Dendritic cell treated with granulocyte-macrophage colony-stimulating factor and Interleukin-4, amounts not matched to agents 40 ng/mL and 50 ng/mL, for 4 days (primary cell): ENCODE measurements around the gene FOXF1.

Experiments used
- H3K27ac Mint-ChIP-seq: one replicate; pipeline ENCODE4 v1.8.0; 2022; ENCODE audit warnings: mild to moderate bottlenecking, mixed read lengths
- H3K27me3 Mint-ChIP-seq: one replicate; pipeline ENCODE4 v1.8.0; 2022; ENCODE audit warnings: mild to moderate bottlenecking, mixed read lengths
- H3K36me3 Mint-ChIP-seq: one replicate; pipeline ENCODE4 v1.8.0; 2022; ENCODE audit warnings: low read depth, mixed read lengths
- H3K4me1 Mint-ChIP-seq: one replicate; pipeline ENCODE4 v1.8.0; 2022; ENCODE audit warnings: low read depth, mixed read lengths
- H3K4me3 Mint-ChIP-seq: one replicate; pipeline ENCODE4 v1.8.0; 2022; ENCODE audit warnings: mild to moderate bottlenecking, moderate library complexity, mixed read lengths
- H3K9me3 Mint-ChIP-seq: one replicate; pipeline ENCODE4 v1.8.0; 2022; ENCODE audit warnings: mixed read lengths
- intact Hi-C: fragments of 100-400 bp; cut with micrococcal nuclease; formaldehyde crosslinking; loops from one replicate; pipeline ENCODE4 v1.15.0; 2022

FOXF1 gene

DNA sequence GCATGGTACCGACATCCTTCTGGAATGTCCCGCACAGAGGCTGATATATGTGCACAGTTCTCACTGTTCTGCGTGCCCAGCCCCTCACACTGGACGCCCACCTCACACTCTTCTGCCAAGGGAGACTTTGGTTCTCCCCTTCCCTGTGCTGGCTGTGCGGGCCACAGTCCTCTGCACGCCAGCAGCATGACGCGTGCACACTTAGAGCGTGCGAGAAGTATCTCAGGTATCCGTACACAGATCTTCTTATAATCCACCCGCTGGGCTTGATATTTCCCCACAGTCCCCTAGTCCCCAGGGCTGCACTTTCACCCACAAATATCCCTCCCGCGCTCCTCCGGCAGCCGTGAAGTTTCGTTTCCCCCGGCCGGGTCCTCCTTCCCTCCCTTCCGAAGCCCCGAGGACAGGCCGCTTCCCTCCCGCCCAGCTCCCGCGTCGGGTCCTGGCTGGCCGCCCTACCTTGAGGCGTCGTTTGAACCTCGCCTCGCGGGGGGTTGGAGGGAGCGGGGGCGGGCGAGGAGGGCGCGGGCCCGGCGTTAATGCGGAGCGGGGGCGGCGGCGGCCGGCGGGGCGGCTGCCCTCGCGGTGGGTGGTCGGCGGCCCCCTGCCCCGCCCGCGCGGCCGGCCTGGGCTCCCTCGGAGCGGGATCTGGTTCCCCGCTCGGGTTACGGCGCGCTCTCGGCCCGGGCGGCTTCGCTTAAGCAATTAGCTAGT is 5.0 kb upstream of the FOXF1 start:
- H3K4me3 Mint-ChIP-seq = no peak overlapping the region
- H3K9me3 Mint-ChIP-seq = no peaks in the 10 kb centered on the region
- H3K4me1 Mint-ChIP-seq = peaks cover 24% of the 10 kb centered on the region
- H3K27me3 Mint-ChIP-seq = peaks cover 95% of the 10 kb centered on the region
- intact Hi-C loops = no loop called here
- H3K36me3 Mint-ChIP-seq = no peaks in the 10 kb centered on the region
- no peak overlapping the region for H3K27ac Mint-ChIP-seq

DNA sequence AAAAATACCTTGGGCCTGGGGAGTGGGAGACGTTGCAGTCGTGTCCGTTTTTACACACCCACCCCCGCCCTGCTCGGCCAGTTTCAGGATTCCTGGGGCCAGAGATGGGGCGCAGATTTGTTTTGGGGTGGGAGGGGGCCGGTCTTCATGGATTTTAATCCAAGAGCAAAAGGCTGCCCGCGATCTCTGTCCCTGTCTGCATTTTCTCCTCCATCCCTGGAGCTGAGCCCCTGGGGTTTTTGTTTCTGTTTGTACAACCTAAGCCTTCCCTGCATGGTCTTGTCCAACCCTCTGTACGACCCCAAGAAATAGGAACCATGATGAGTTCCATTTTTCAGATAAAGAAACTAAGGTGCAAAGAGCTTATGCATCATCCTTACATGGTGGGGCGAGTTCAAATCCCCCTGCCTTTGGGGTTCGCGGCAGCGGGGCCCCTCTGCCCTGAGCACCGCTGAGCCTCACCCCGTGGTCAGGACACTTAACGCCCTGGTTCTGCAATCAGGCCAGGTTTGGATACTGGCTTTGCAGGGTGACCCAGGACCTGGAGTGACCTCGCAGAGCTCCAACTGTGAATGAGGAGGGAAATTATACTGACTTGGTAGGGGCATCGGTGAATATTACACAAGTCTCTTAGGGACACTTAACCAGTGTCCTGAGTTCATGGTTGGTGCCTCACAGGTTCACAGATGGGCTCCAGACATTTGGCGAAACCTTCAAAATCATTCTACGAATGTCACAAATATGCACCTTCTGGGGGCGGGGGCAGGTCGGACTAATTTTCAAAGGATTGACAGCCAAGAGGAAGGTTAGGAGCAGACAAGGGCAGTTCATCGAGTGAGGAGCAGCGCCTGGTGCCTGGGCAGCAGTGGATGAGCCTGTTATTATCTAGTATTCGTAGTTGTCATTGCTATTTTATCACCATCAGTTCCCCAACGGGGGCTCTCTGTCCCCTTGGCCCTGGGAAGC is 4.1 kb upstream of the FOXF1 start:
- Mint-ChIP-seq H3K9me3 (no peaks in the 10 kb centered on the region), H3K4me3 (no peak overlapping the region), H3K4me1 (peaks cover 24% of the 10 kb centered on the region), H3K27ac (no peak overlapping the region), H3K36me3 (no peaks in the 10 kb centered on the region), H3K27me3 (peaks cover 94% of the 10 kb centered on the region)
- intact Hi-C loops = no loop called here

DNA sequence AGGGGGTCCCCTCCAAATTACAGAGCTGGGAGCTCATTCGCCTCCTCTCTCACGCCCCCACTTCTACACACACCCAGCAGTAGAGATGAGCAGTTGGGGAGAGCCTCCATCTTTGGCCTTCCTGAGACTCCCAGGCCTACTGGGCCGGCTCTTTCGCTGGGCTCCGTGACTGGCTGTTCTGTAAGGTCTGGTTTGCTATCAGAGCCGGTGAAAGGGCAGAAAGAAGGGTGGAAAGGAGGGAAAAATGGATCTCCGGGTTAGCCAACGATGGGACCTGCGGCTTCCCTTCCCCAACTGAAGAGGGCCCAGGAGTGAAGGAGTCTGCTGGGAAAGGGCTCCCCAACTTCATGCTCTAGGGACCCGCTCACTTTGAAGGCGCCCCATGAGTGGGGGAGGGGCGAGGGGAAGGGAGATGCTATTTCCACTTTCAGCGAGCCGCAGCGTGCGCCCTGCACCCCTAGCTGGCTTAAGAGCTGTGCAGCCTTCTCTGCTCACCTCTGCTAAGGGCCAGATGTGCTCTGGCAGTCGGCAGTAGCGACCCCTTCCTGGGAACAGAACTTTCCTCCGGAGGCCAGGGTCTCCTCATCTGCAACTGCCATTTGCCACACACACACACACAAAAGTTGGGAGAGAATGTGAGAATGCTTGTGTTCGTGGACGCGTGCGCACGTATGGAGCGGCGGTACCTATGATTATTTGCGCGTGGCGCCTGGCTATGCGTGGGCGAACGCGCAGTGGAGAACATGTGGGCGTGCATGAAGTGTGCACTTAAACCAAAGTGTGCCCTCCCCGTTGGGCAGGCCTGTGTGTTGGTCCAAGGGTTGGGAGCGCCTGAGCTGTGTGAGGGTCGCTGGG is 2.9 kb upstream of the FOXF1 start:
- Mint-ChIP-seq H3K9me3 (no peaks in the 10 kb centered on the region), H3K4me3 (no peak overlapping the region), H3K27me3 (peaks cover 95% of the 10 kb centered on the region), H3K27ac (no peak overlapping the region), H3K36me3 (no peaks in the 10 kb centered on the region), H3K4me1 (peaks cover 24% of the 10 kb centered on the region)
- intact Hi-C loops = no loop called here

DNA sequence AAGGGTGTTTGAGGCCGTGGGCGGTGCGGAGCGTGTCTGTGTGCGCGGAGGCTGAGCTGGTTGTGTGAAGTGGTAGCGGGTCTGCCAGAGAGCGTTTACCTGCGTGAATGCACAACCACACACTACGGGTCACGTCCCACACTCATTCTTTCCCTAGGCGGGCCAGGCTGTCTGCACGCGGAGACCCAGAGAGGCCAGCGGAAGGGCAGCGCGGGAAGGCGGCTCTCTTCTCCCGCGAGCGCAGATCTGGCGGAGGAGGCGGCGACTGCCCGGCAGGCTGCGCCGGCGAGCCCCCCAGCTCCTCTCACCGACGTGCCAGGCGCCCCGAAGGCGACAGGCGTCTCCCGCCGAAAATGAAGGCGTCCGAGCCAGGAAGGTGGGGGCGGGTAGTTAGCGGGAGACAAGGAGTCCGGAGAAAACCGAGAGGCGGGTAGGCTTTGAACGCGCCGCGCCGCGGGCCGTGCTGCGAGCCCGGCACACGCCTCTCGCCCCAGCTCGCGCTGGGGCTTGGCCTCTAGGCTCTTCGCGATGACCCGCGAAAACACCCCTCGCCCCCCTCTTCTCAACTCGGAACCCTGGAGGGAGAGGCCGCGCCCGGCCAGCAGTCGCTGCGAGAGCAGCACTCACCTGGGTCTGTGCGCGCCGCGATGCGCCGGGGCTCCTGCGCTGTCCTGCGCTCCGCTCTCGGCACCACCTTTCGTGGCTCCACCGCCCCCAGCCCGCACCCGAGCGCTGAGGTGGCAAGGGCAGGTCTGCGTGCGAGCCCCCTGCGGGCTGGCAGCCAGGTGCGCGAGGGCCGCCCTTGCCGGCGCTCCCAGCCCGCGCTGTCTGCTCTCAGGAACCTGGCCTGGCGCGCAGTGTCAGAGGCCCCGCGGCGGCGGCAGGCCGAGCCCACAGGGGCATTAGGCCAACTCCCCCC is 2.0 kb upstream of the FOXF1 start:
- Mint-ChIP-seq H3K4me1 (peaks cover 24% of the 10 kb centered on the region), H3K27me3 (peaks cover 95% of the 10 kb centered on the region), H3K9me3 (no peaks in the 10 kb centered on the region), H3K36me3 (no peaks in the 10 kb centered on the region), H3K4me3 (no peak overlapping the region), H3K27ac (no peak overlapping the region)
- intact Hi-C loops = no loop called here

DNA sequence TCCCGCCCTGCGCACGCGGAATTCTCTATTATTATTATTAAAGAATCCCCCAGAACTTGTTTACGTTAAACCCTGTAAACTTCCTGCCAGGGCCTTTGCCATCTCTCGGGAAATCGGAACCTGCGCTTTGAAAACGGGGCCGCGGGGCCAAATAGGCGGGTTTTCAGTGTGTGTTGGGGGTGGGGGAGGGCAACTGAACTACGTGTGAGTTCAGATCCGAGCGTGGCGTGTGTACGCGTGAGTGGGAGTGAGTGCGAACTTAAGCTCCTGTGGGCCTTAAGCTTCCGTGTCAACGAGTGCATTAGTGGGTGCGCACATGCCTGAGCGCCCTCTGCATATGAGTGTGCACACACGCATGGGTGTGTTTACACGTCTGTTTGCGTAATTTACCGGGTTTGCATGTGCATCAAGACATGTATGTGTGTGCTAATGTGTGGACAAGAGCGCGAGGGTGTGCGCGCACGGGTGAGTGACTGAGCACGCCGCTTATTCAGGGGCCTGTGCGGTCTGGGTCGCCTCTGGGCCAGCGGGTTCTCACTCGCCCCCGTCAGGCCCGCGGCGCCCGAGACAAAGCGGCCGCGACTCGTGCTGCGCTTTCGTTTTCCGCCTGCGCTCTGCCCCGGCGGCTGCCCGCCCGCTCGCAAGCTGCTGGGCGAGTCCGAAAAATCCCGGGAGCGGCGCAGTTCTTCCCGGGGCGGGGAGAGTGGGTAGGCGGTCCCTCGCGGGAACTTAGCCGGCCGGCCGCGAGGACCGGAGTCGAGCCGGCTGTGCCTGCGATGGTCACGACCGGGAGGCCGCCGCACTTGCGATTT is 1.2 kb upstream of the FOXF1 start:
- H3K27ac Mint-ChIP-seq = no peak overlapping the region

DNA sequence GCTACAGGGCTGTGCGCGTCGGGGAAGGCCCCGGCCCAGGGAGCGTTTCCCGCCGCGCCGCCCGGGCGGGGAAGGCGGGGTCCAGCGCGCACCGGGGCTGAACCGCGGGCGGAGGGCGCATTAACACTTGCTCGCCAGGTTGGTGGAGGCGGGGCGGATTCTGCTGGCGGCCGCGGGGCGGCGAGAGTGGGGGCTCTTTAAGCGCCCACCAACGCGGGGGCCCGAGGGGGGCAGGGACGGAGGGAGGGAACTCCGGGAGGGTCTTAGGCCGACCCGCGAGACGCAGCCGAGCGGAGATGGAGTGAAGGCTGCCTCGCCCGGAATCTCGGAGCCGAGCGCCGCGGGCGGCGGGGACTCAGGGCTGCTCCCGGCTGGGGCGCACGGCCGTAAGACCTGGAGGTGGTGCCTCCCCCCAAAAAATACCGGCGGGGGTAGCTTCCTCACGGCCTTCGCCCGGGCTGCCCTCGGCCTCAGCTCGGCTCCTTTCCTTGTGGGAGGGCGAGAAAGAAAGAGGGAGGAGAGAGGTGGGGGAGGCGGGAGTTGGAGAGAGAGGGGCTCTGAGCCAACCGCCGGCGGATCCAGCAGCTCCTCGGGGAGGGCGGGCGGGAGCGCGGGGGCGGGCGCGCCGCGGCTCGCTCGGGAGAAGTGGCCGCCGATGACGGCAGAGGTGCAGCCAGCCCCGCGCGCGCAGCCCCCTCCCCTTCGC is 415 bp upstream of the FOXF1 start:
- no peaks in the 10 kb centered on the region for H3K9me3 Mint-ChIP-seq
- peak overlapping the region; percentile 61 for H3K4me3 Mint-ChIP-seq

More for the DNA sequence above, 1.2 kb upstream of the FOXF1 start:
- H3K4me3 Mint-ChIP-seq = peak overlapping the region; percentile 61
- H3K9me3 Mint-ChIP-seq = no peaks in the 10 kb centered on the region
- intact Hi-C loops = no loop called here
- H3K27me3 Mint-ChIP-seq = peaks cover 93% of the 10 kb centered on the region
- H3K36me3 Mint-ChIP-seq = no peaks in the 10 kb centered on the region
- H3K4me1 Mint-ChIP-seq = peaks cover 30% of the 10 kb centered on the region

DNA sequence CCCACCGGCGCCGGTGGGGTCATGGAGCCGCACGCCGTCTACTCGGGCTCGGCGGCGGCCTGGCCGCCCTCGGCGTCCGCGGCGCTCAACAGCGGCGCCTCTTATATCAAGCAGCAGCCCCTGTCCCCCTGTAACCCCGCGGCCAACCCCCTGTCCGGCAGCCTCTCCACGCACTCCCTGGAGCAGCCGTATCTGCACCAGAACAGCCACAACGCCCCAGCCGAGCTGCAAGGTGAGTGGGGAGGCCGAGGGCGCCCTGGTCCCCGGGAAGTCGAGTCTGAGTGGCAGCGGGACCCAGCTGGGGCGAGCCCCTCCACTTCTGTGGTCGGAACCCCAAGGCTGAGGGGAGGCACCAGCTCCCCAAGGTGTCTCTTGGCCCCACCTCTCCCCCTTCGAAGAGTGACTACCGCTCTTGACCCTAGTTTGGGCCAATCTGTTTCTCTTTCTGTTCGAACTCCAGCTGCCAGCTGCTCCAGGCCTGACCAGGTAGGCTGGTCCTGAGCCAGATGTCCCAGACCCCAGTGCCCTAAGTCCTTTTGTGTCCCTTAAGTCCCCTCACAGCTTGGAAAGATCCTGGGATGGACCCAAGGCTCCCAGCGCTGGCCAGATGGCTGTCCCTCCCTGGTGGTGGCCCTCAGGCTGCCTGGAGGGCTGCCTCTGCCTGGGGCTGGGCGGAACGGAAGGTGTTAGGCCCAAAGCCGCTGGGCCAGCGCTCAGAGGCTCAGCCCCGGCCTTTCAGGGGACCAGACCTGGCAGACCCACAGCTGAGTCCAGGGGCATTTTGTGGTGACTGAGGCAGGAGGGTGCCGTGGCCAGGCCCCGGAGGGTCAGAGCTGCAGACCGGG is 1.2 kb downstream of the FOXF1 start:
- Mint-ChIP-seq H3K9me3 (no peaks in the 10 kb centered on the region), H3K4me3 (no peak overlapping the region), H3K36me3 (no peaks in the 10 kb centered on the region), H3K27ac (no peak overlapping the region), H3K27me3 (peaks cover 93% of the 10 kb centered on the region), H3K4me1 (peaks cover 18% of the 10 kb centered on the region)
- intact Hi-C loops = no loop called here

More for the DNA sequence above, 415 bp upstream of the FOXF1 start:
- H3K27ac Mint-ChIP-seq = no peak overlapping the region
- peaks cover 91% of the 10 kb centered on the region for H3K27me3 Mint-ChIP-seq
- intact Hi-C loops = no loop called here
- no peaks in the 10 kb centered on the region for H3K36me3 Mint-ChIP-seq
- H3K4me1 Mint-ChIP-seq = peaks cover 29% of the 10 kb centered on the region

DNA sequence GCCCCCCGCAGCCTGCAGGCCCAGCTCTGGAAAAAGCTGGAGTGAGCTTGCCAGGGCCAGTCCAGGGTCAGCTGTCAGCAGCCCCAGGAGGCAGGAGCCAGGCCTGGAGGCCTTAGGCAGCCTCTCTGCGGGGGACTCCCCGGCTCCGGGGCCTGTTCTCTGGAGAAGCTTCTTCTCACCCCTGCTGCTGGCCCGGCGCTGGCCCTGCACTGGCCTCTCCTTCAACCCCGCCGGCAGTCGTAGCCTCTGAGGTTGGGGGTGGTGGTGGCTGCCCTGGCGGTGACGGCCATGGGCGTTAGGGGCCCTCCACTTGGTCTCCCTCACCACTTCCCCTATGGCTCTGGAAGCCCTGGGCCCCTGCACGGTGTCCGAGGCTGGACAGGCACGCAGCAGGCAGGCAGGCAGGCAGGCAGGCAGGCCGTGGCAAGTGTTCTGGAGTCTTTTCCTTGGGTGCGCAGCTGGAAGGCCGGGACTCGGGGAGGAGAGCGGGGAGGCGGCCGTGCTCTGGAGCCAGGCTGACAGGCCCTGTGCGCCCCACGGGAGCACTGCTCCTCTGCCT is 2.1 kb downstream of the FOXF1 start:
- H3K36me3 Mint-ChIP-seq = no peaks in the 10 kb centered on the region
- peaks cover 18% of the 10 kb centered on the region for H3K4me1 Mint-ChIP-seq
- H3K4me3 Mint-ChIP-seq = no peak overlapping the region
- no peaks in the 10 kb centered on the region for H3K9me3 Mint-ChIP-seq
- peaks cover 93% of the 10 kb centered on the region for H3K27me3 Mint-ChIP-seq
- intact Hi-C loops = no loop called here
- no peak overlapping the region for H3K27ac Mint-ChIP-seq

DNA sequence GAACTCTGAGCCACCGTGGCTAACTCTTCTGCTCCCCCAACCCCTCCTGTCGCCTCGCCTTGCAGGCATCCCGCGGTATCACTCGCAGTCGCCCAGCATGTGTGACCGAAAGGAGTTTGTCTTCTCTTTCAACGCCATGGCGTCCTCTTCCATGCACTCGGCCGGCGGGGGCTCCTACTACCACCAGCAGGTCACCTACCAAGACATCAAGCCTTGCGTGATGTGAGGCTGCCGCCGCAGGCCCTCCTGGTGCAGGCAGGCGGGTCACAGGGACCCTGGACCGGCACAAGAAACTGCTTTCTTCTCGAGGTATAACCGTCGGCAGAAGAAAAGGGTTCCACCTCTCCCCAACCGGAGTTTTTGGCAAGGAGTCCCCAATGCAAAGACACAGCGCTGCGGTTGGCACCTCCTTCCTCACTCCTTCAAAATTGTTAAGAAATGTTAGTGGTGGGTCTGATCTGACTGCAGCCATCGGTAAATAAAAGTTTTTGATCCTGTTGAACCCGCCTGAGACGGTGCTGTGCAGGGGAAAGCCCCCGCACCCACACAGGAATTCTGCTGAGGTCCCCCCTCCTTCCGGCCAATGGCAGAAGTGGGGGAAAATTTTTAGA is 2.6 kb downstream of the FOXF1 start:
- peaks cover 14% of the 10 kb centered on the region for H3K4me1 Mint-ChIP-seq
- H3K36me3 Mint-ChIP-seq = no peaks in the 10 kb centered on the region
- intact Hi-C loops = no loop called here
- H3K27ac Mint-ChIP-seq = no peak overlapping the region
- no peak overlapping the region for H3K4me3 Mint-ChIP-seq
- H3K9me3 Mint-ChIP-seq = no peaks in the 10 kb centered on the region
- H3K27me3 Mint-ChIP-seq = peaks cover 93% of the 10 kb centered on the region

DNA sequence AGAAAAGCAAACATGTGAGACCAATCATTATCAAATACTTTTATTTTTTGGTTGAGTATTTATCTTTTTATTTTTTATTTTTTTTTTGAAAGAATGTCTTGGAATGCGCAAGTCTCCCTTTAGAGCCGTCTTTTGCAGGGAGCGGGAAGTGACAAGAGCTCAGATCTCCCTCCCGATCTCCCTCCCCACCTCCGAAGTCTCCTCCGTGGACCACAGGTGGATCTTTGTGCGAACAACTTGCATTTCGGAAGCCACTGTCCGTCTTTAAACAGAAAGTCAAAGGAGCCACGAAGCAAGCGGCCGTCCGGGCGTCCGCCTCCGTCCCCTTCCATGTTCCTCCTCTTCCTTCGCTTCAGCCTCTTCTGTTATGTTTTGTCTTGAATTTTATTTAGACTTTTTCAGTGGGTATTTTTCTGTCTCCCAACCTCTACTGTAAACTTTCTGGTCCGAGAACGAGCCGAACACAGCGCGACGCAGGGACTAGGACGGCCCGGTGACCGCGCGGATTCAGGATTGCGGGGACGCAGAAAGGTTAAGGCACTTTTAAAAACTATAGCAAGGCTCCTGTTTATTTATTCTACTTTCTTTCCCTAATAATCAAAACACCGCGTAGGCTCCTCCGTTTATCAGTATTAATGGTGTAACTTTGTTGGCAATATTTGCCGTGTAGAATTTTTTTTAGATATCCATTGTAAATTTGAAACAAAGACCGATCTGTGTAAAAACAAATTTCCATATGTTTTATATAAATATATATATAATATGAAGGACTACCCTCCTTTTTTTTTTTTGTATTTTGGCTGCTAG is 3.3 kb downstream of the FOXF1 start:
- Mint-ChIP-seq H3K4me1 (peaks cover 13% of the 10 kb centered on the region), H3K4me3 (no peak overlapping the region), H3K27ac (no peak overlapping the region), H3K36me3 (no peaks in the 10 kb centered on the region), H3K9me3 (no peaks in the 10 kb centered on the region), H3K27me3 (peaks cover 93% of the 10 kb centered on the region)
- intact Hi-C loops = no loop called here
